IMR-90 (cell line): ENCODE measurements around the gene NR2C1.

ENCODE experiments used
- BHLHE40 ChIP-seq: fragments of 150-350 bp; IDR thresholded peaks from 2 replicates; pipeline ENCODE4 v1.6.1; 2016; ENCODE audit warnings: mild to moderate bottlenecking, low read depth, low read length
- CEBPB ChIP-seq: IDR thresholded peaks from 2 replicates; pipeline ENCODE4 v1.6.1; 2012; ENCODE audit warnings: low read depth, low read length, improper control_type of control experiment
- CHD1 ChIP-seq: IDR thresholded peaks from 2 replicates; pipeline ENCODE4 v1.6.1; 2012; ENCODE audit warnings: low read depth, low read length, improper control_type of control experiment
- ELK1 ChIP-seq: fragments of 150-350 bp; IDR thresholded peaks from 2 replicates; pipeline ENCODE4 v1.6.1; 2016; ENCODE audit warnings: low read depth, mild to moderate bottlenecking, low read length, moderate library complexity, borderline replicate concordance
- FOS ChIP-seq: fragments of 150-350 bp; IDR thresholded peaks from 2 replicates; pipeline ENCODE4 v1.6.1; 2016; ENCODE audit warnings: low read depth, low read length
- MAZ ChIP-seq: IDR thresholded peaks from 2 replicates; pipeline ENCODE4 v1.6.1; 2012; ENCODE audit warnings: low read depth, mild to moderate bottlenecking, low read length, improper control_type of control experiment, moderate library complexity, borderline replicate concordance
- MXI1 ChIP-seq: IDR thresholded peaks from 2 replicates; pipeline ENCODE4 v1.6.1; 2012; ENCODE audit warnings: low read depth, mild to moderate bottlenecking, low read length, moderate library complexity, borderline replicate concordance
- POLR2A ChIP-seq: IDR thresholded peaks from 2 replicates; pipeline ENCODE4 v1.6.1; 2012; ENCODE audit warnings: mild to moderate bottlenecking, low read depth, low read length
- RAD21 ChIP-seq: IDR thresholded peaks from 2 replicates; pipeline ENCODE4 v1.6.1; 2012; ENCODE audit warnings: low read length, improper control_type of control experiment
- RCOR1 ChIP-seq: IDR thresholded peaks from 2 replicates; pipeline ENCODE4 v1.6.1; 2012; ENCODE audit warnings: mild to moderate bottlenecking, low read length, improper control_type of control experiment; ENCODE audit not compliant: insufficient replicate concordance
- USF2 ChIP-seq: fragments of 150-350 bp; IDR thresholded peaks from 2 replicates; pipeline ENCODE4 v1.6.1; 2017; ENCODE audit warnings: mild to moderate bottlenecking, antibody characterized with exemption, low read length, low read depth
- TF ChIP-seq, protein P1 (sequence below): conservative IDR thresholded peaks from 2 replicates; pipeline ENCODE4 v1.5.1; 2012; ENCODE audit warnings: mild to moderate bottlenecking, low read depth, low read length, improper control_type of control experiment

- TF ChIP-seq POLR2A (no peak), ELK1 (no peak), RAD21 (no peak), BHLHE40 (no peak), FOS (no peak), CEBPB (0 out of 2 replicates have a peak, but pooled peaks have one; percentile 13), MAZ (no peak), MXI1 (no peak), CHD1 (no peak), RCOR1 (no peak), USF2 (no peak)
- TF ChIP-seq, protein P1, sequence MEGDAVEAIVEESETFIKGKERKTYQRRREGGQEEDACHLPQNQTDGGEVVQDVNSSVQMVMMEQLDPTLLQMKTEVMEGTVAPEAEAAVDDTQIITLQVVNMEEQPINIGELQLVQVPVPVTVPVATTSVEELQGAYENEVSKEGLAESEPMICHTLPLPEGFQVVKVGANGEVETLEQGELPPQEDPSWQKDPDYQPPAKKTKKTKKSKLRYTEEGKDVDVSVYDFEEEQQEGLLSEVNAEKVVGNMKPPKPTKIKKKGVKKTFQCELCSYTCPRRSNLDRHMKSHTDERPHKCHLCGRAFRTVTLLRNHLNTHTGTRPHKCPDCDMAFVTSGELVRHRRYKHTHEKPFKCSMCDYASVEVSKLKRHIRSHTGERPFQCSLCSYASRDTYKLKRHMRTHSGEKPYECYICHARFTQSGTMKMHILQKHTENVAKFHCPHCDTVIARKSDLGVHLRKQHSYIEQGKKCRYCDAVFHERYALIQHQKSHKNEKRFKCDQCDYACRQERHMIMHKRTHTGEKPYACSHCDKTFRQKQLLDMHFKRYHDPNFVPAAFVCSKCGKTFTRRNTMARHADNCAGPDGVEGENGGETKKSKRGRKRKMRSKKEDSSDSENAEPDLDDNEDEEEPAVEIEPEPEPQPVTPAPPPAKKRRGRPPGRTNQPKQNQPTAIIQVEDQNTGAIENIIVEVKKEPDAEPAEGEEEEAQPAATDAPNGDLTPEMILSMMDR, result no peak
Observed at GRCh38 chr12:95116341-95116740, 42.9 kb upstream of the NR2C1 start.
